Activated T-cell treated with anti-CD3 and anti-CD28 coated beads, Interleukin-2, amount 50 U/mL, for 48 hours (primary cell): ENCODE data around the gene LAMA5.

ENCODE experiments used
- DNase-seq, 2 experiments: peaks; one replicate each; pipeline ENCODE4 v3.0.0-alpha.2; 2020

The LAMA5 gene

DNA sequence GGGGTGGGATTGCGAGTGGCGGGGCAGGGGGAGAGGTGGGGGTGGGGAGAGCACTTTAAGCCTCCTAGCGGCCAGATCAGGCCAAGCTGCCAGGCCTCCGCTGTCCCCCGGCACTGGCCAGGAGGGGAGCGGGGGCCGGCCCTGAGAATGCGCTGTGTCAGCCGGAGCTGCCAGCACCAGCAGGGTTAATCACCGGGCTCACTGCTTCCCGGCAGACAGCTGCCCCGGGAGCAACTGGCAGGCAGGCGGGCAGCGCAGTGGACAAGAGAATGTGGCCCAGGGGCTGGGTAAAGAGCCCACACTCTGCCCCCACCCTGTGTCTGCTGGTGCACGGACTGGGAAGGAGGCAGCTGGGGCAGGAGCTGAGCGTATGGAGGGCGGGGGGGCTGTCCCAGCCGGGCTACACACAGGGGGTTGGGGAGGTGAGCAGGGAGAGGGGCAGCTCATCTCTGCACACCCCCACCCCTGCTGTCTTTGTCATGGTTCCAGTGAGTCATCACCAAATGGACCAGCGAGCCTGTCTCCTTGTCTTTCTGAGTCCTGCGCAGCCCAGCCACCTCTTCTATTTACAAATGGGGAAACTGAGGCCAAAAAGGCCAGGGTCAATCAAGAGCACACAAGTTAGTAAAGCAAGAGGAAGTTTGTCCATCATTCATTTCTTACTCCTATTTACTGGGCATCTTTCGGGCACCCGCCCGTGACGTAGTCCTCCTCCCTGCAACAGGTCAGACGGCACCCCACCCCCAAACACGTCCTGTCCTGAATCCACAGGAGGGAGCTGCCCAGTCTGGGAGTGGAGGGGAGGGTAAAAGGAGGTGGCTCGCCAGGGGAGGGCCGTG is 2.1 kb upstream of the LAMA5 start:
- DNase-seq = no peak

DNA sequence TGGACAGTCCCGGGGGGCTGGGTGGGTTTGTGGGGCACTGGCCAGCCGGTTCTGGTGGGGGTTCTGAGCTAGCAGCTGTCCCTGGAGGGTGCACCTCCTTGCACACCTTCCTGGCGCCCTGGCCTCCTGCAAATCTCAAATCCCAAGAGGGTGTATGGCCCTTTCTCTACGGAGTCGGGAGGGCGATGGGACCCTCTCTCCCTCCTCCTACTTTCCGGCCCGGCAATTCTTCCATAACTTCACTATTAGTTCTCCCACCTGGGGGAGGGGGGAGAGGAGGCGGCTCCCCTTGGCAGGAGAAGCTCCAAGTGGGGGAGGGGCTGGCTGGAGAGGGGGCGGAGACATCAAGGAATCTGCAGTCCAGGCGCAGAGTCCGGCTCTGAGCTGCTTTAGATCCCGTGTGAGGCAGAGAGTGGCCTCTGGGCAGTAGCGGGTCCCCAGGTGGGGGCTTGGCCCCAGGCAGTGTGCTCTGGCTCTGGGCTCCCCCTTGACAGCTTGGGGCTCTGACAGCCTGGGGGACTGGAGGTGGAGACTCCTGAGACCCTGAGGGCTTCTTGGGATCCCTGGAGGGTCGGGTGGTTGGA is 1.4 kb upstream of the LAMA5 start:
- no peak for DNase-seq

DNA sequence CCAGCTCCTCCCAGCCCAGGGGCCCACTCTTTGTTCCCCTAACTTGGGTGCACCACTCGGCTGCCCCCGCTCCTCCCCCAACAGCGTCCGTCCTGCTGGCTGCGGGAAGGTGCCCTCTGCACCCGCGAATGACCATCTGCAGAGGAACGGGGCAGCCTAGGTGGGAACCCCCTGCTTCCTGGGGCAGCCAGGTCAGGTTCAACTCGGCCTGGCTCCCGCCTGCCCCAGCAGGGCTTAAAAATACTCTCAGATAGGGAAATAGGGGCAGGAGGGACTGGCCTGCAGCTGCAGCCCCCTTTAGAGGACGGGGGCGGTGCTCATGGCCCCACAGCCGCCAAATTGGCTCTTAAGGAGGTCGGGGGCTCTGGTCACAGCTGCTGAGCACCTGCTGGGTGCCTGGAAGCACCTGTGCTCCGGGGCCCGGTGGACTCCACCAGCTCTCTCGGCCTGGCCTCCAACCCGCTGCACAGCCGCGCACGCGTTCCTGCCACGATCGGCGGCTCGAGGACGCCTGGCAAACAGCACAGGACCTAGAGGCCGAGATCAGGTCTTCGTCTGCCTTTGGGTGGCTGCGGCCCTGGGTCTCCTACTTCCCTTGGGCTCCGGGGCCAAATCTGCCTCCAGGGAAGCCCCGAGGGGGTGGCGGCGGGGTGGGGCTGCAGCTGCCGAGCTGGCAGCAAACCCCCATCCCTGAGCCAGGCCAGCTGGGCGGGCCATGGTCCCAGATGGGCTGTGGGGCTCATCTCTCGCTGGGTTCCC is 700 bp upstream of the LAMA5 start:
- DNase-seq = peak in 1 of 2 experiments; percentile 57

DNA sequence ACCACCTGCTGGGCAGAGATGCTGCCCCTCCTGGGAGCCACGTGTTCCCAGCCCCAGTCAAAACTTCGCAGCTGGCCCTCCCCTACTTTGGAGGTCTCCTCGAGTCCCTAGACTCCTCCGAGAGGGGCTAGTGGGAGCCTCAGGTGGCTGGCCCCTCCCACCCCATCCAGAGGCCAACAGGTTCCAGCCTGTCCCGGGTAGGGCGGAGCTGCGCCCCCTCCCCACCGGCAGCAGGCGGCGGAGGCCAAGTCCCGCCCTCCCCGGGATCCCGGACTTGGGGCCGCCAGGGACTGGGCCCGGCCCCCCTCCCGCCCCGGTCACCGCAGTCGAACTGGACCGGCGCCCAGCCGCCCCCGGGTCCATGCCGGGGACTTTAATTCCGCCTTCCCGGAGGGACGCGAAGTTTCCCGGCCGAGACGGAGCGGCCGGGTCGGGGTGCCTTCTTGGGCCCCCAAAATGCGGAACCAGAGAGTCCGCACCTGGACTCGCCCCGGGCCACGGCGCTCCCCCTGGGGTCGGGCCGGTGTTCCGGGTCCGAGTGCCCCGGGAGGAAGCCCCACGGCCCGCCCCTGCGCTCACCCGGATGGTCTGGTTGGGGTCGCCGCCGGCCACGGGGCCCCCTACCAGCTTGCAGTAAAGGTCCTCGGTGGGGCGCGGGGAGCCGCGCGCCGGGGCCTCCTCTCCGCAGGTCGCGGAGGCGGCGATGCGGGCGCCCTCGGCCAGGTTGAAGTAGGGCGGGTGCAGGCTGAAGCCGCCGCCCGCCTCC is 559 bp downstream of the LAMA5 start:
- DNase-seq = no peak

DNA sequence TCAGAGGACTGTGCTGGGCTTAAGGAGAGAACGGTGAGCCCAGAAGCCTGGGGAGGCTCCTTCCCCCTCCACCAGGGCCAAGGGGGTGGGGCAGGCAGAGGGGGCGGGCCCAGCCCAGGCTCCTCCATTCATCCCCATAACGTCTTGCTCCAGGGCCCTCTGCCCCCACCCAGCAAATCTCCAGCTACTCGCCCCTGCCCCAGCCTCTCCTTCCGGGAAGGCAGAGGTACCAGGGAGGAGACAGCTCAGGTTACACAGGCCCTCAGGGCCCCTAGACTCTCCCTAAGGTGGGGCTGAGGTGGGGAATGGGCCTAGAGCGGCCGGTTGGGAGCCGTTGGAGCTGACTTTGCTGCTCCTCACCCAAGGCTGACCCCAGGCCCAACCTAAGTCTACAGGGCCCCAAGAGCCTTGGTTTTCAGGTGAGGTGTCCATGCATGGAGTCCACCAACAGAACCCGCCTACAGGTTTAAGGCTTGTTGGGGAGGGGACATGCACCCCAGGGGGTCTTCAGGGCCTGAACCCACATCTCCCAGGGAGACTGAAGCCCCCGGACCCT is 1.2 kb downstream of the LAMA5 start:
- no peak for DNase-seq

DNA sequence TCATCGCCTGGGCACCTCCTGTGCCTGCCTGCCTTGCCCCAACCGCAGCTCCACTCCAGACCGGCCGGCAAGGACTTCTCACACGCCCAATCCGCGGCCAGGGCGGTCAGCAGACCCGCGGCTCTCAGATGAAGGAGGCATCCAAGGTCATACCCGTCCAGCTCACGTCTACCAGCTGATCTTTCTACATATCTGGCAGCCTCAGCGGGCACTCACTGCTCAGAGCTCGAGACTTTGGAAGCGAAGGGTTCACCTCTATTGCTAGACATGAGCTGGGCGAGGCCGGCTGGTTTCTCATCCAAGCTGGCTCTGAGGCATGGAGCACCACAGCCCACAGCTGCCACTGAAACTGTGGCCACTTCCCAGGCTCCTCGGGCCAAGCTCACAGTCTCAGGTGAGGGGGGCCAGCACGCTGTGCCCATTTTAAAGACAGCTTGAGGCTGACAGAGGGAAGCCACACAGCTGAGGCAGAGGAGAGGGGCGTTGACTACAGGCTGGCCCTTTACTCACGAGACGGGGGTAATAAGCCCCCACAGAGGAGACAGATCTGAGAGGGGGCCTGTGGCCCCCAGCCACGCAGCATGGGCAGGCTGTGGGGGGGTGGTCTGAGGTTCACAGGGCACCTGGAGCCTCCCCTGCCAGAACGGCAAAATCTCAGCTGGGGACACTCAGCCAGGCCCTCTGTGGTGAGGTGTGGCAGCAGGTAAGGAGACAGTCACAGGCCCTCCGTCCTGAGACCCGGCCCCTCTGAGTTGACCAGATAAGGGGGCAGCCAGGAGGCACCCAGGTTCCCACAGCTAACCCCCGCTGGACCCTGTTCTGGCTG is 2.0 kb downstream of the LAMA5 start:
- DNase-seq = no peak

DNA sequence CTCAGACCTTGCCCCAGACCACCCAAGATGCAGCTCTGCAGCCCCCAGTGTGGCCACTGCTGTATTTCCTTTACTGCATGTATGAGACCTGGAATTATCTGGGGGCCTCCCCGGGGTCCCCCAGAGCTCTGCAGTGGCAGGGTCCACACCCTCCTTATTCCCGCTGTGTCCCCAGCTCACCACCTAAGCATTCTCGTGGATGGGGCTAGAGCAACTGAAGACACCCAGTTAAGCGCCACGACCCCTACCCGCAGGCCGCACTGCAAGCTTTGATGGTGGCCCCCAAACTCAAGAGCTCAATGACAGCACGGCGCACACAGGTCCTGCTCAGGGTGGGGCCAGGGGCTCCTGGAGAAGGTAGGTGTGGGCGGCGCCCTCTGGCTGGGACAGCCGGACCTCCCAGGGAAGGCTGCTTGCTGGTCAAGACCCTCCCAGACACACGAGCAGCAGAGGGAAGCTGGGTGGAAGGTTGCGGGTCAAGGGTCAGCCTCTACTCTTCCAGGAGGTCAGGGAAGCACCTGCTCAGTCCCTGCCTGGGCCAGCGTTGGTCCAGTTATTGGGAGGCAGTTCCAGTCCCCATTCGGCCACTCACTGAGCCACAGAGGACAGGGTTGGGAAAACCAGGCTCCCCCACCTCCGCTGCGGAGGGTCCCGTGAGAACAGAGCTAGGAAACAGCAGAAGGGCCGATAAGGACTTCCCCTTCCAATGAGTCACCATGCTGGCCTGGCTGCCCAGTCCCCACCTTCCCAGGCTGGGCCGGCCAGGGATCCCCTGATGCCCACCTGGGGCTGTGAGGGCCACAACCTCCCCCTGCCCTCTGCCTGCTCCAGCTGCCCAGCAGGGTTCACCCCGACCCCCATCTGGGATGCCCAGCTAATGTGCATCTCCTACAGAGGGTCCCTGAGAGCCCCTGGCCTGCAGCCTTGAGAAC is 2.9 kb downstream of the LAMA5 start:
- no peak for DNase-seq

DNA sequence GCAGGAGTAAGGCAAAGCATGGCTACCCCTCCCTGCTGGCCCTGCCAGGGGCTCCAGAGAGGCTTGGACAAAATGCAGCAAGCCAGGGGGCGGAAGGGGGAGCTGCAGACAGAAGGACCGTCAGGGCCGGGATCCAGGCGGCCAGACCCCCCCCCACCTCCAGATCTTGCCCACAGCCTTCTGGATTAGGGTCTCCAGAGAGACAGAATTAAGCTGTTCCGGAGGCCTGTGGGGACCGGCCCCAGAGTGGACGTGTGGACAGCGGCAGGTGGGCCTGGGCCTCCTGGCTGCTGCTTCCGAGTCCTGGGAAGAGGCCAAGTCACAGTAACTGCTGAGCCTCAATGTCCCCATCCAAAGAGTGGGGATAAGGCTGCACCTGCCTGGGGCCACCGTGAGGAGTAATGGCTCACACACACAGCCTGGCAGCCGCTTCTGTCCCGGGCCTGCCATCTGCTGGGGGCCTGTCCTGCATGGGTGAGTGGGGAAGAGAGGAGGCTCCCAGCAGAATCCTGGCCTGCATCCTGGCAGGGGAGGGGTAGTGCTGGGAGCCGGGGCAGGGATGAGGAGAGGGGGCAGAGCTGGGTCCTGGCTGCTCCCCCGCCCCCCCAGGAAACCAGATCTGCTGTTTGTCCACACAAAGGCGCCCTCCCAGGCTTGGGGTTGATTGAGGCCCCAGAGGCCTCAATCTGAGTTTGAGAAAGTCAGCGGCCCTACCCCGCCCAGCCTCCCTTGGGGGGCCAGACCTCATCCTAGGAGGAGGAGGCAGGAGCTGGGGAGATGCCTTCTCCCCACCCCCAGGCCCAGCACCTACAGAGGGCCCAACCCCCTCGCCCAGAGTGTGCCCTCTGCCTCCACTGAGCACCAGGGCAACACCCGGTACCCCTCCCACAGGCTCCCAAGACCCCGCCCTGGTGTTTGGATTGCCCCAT is 3.9 kb downstream of the LAMA5 start:
- no peak for DNase-seq

DNA sequence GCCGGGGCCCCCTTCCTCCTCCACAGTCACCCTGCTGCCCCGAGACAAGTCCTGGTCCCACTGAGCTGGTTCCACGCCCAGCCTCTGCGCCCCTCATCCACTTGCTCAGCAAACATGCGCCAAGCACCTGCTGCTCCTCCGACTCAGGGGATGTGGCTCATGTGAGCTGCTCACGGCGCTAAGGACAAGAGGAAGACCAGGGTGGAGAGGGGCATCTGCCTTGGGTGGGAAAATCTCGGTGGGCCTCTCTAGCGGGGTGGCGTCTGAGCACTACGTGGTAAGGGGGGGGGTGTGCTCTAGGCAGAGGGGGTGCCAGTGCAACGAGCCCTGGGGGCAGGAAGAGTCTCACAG is 4.5 kb downstream of the LAMA5 start:
- DNase-seq = no peak

DNA sequence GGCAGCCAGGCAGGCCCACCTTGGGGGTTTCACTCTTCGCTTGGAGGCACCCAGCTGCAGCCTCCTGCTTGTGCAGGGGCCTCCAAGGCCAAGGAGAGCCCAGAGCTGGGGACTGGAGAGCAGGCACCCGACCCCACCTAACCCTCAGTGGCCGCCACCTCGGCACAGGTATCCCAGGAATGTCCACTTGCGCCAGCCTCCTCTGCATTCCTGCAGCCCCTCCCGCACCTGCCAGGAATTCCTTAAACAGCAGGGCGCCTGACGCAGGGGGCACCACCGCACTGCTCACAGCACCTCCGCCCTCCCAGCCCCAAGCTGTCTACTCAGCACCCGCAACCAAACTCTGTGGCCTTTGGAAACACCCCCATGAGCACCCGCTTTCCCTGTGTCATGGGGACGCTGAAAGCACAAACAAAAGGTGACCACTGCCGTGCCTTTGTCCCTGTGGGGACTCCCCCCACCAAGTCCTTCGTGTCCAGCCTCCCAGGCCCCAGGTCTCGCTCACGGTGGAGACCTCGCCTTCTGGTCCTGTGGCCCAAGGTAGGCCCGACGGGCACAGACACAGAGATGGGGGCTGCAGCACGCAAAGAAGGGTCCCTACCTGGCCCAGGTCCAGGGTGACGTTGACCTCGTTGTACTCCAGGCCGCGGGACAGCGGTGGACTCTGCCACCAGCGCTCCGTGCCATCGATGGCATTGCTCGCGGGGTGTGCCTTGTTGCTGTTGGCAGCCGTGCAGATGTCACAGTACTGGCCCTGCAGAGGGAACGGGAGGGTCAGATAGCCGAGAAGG is 5.1 kb downstream of the LAMA5 start:
- no peak for DNase-seq

DNA sequence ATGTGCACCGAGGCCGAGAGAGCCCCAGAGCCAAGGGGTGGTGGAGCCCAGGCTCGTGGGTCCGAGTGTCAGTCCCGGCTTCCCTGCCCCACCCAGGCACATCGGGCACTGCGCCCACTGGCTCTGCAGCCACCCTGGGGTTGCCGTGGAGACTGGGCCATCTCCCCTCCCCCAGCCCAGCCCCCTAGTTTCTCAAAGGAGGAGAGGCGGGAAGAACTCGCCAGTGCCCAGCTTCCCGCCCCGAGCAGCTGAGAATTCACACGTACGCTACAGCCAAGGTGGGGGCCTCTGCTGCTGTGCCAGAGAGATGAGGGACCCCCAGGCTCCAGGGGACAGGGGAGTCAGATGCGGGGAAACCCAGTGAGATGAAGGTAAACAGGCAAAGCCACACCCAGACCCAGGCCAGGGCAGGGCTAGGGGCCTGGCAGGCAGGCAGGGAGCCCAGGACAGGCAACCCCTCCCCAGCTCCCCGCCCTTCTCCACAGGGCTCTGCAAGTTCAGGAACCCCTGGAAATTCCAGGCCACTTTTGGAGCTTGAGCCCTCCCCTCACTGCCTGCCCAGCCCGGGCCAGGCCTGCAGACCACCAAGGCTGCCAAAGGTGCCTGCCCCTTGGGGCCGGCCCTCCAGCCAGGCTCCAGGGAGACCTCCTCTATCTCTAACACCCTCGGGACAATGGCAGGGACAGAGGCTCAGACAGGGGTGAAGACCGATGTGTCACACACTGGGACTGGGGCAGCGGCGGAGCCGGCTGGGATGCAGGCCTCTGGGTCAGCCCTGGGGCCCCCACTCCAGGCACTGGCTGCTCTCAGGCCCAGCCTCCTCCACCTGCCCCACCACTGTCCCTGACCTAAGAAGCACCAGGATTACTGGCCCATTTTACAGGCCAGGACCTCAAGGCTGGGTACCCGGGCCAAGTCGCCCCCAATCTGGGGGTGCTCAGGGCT is 6.0 kb downstream of the LAMA5 start:
- DNase-seq = no peak

DNA sequence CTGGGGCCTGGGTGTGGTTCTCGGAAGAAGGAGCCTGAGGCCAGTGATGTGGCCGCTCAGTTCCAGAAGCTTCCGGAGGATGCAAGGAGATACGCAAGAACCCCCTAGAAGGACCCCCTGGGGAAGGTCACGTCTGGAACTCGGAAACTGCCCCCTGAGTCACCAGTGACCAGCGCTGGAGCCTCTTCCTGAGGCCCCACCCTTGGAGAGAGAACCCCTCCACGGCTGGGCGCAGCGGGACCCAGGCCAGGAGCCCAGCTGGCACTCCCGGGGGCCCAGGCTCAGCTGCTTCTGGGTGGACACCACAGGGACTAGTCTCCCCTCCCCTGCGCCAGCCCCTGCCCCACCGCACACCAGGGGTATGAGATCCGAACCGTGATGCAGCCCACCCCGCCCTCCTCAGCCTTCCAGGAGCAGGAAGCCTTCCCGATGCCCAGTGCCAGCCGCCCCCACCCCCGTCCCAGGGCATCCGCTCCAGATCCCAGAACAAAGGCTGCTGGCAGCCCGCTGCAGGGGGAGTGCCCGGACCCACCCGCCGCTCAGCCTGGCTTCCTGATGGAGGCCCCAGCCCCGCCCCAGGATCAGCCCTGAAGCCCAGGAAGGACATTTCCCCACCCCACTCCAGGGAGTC is 7.5 kb downstream of the LAMA5 start:
- no peak for DNase-seq

DNA sequence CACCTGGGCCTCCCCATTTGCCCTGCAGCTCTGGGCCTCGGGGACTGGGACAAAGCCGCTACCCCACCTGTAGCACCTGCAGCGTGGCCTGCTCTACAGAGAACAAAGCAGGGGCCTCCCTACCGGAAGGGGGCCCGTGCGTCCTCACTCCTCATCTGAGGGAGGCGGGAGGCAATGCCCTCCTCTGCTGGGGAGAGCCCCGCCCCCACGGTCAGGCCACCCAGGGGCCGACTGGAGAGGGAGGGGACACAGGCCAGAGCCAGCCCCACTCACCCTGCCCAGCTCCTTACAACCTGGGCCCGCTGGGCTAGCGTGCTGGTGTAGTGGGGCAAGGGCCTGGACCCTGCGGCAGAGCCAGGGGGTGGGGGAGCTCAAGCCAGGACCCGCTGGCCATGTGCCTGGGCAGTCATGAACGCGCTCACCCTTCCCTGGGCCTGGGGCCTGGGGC is 8.0 kb downstream of the LAMA5 start:
- DNase-seq = no peak

DNA sequence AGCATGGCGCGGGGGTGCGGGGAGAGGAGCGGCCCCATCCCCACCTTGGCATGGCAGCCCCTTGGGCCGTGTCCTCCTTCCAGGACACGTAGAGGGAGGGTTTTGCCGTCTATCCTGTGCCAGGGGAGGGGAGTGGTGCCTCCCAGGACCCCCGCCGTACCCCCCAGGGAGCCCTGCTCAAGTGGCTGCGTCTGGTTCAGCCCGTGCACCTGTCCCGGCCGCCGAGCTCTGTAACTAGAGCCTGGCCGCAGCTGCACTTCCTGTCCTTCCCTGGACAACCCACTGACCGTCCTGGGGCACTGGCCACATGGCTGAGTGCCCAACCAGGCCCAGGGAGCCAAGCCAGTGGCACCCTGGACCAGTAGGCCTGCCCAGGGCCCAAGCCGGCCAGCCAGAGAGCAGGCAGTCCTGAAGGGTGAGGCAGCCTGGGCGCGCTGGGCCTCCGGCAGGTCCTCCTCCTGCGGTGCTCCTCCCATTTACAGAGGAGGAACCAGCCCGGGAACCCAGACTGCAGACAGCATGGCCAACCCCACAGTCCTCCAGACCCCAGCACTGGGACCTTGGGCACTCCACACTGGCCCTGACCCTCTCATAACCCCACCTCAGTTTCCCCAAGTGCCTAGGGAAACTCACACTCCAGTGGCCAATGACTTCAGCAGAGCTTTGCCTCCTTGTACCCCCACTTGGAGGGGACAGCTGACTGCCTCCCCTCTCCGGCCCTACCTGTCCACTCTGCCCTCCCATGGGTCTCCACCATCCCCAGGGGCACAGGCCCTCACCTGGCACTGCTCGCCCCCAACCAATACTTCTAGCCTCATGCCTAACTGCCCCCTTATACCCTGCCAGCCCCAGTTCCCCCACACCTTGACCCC is 8.7 kb downstream of the LAMA5 start:
- DNase-seq = no peak

DNA sequence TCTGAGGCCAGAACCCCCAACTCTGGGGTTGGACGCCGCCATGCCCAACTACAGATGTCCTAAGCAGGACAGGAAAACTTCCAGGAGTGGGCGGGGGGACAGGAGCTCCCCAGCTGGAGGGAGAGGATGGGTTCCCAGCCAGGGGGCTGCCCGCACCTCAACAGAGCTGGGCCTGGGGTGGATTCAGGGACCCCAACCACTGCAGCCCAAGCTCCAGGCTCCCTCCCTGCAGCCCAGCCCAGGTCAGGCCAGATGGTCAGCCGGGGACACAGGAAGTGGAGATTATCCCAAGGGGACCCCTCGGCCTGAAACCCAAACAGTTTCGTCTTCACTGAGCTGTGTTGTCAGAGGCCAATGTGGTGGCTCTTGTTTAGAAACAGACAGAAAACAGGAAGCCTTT is 9.4 kb downstream of the LAMA5 start:
- DNase-seq = no peak

DNA sequence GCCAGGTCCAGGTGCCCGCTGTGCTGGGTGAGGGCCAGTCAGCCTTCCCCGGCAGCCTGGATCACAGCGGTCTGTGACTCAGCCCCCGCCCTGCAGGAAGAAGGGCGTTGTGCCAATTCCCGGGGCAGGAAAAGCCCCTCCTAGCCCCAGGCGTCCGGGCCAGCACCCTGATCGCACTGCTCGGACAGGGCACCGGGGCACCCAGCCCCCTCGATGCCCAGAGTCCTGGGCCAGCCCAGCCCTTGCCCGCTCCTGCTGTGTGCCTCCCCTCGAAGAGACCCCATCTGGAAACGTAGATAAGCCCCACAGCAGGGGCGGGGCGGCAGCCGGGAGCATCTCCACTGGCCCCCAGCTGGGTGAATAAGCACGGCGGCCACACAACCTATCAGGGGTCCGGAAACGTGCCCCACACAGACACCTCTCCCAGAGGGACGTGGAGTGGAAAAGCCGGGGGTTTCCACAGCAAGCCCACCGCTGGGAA is 9.9 kb downstream of the LAMA5 start:
- no peak for DNase-seq
